Gastroesophageal sphincter (tissue), 3 donors: Measurements from ENCODE around the gene HMHB1.

ENCODE experiments used
- CTCF ChIP-seq, 4 experiments: fragments of 200-600 bp in 2 of 4; fragments of 450-650 bp in 2 of 4; sonication (generic) in 1 of 4; IDR thresholded peaks; one replicate each; pipeline ENCODE4 v1.5.1; 2017 to 2019; ENCODE audit warnings: antibody characterized with exemption in 4 of 4, mild to moderate bottlenecking in 2 of 4, moderate library complexity in 2 of 4
- EP300 ChIP-seq: sonication (generic); formaldehyde crosslinking; IDR thresholded peaks from one replicate; pipeline ENCODE4 v1.6.1; 2017; ENCODE audit warnings: antibody characterized with exemption, mild to moderate bottlenecking
- POLR2A ChIP-seq, 2 donors: fragments of 450-650 bp; IDR thresholded peaks; one replicate each; pipeline ENCODE4 v1.6.1; 2017; ENCODE audit warnings: antibody characterized with exemption in 2 of 2, mild to moderate bottlenecking in 2 of 2, moderate library complexity in 1 of 2
- POLR2AphosphoS5 ChIP-seq: sonication (generic); formaldehyde crosslinking; IDR thresholded peaks from one replicate; pipeline ENCODE4 v1.6.1; 2017; ENCODE audit warnings: antibody characterized with exemption

DNA sequence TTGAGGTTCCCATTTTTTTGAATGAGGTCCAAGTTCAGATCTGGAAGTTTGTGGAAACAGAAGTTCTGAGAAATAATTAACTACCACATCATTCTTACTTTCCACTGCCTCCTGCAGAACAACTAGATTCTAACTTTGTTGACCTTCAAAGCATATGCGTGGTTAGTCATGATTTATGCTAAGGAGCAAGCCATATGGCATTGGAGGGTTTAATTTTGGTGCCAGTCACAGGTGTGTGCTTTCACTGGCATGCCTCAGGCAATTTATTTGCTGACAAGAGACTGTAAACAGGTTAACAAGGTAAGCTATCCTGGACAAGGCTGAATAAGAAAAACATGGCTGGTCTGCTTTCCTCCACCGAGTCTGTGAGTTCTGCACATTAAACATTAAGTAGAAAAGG, 31.5 kb downstream of the HMHB1 start:
- TF ChIP-seq CTCF (IDR thresholded peaks at IDR 0.05) (no peak), POLR2AphosphoS5 (no peak), EP300 (no peak), POLR2A (IDR thresholded peaks at IDR 0.05) (no peak)
